ENCODE data around the gene ZNF22. TPM values are rescaled to one million over a fixed set of nuclear protein-coding genes. Genes with fewer than 3 reads are reported as not detected.
"Not testable (repeated sequence)": the region's sequence is repeated elsewhere in the genome, so short reads cannot be mapped to it uniquely, and the experiment has no call there.

The ZNF22 gene
- polyA plus RNA-seq, 10 donors, result 46.1 to 58.7 (median 53.8) TPM

- DNase-seq, result no peak
These were observed 4.6 kb downstream of the ZNF22 start for GRCh38 chr10:45005284-45005683.

DNA sequence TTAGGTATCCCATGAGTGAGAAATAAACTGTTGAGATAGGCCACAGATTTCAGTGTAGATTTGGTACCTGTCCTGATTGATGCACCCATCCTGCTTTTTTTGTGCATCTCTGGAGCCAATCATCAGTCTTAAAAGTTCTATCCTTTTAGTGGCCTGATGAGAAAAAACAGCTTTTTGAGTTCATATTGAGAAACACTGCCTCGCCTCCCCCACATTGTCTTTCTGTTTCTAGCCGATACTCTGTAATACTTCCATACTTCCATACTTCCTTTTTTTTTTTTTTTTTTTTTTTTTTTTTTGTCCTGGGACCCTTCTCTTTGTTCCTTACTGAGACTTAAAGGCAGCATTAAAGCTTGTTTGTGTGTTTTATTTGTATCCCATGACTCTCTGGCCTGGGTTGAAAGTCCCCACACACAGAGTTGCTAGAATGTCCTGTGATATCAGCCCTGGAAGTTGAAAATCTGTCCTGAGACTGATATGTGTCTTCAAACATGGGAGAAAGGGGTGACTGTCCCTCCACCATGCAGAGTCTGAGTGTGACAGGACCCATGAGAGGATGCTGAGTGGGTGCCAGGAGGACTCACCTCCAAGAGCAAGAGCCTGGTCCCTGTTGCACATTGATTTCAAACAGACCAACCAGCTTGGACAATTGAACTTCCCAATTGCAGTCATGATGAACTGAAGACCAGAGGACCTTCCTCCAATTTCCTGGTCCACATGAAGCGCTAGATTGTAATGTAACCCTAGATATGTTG lies 5.7 kb downstream of the ZNF22 start:
- no peak for DNase-seq

DNA sequence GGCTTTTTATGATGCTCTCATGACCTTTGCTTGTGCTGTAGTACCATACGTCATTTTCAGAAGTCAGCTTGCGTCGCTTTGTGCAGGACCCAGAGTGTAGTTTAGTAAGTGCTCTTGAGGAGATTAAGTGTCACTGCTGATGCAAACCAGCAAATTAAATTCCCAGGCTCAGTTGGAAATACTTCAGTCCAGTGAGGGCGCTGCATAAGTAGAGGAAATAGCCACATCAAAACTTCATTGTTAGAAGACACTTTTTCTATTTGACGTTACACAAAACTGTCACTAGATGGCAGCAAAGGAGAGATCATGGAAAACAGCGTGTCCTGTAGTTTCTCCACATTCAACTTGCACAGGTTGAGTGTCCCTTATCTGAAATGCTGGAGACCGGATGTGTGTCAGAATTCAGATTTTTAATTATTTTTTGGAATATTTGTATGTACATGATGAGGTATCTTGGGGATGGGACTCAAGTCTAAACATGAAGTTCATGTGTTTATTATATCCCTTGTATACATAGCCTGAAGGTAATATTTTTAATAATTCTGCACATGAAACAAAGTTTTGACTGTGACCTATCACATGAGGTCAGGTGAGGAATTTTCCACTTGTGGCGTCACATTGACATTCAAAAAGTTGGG lies 7.9 kb downstream of the ZNF22 start:
- DNase-seq, result peak; percentile 78 to 88 (median 84)

GRCh38 chr10:45014557-45014956 lies 13.8 kb downstream of the ZNF22 start:
- not testable (repeated sequence) for DNase-seq

DNA sequence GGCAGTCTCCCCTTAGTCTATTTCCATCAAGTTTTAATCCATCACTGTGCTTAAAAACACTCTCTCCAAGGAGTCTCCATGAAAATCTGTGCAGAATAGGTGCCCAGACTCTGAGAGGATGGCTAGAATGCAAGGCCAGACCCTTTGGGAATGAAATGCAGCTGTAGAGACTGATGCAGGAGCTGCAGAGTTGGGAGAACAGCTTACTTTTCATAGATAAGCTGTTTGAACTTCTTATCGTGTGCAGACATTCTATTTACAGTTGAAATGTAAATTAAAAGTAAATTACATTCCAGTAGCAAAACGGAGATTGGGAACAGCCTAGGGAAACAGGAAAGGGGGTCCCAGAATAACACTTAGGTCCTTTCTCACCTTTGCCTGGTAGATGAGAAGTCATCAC lies 14.9 kb downstream of the ZNF22 start:
- no peak for DNase-seq

DNA sequence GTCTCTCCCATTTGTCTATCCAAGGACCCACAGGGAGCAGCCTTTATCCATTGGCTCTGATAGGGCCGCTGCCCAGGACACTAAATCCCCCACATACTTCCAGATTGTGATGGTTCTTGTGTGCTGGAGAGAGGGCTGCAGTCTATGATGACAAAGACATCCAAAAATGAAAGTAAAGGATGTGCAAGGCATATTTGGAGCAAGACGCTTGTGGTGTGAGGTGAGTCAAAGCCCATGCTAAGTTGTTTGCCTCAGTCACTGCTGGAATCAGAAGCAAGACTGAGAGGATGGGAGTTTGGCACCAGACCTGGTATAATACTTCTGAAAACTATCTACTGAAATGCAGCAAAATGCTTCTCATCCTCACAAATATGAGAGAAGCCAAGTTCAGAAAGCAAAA lies 22.7 kb downstream of the ZNF22 start:
- DNase-seq, result no peak

- DNase-seq, result peak in 2 of 3 donors; percentile 1 to 6
These were observed 33.6 kb downstream of the ZNF22 start for GRCh38 chr10:45034301-45034700.

DNA sequence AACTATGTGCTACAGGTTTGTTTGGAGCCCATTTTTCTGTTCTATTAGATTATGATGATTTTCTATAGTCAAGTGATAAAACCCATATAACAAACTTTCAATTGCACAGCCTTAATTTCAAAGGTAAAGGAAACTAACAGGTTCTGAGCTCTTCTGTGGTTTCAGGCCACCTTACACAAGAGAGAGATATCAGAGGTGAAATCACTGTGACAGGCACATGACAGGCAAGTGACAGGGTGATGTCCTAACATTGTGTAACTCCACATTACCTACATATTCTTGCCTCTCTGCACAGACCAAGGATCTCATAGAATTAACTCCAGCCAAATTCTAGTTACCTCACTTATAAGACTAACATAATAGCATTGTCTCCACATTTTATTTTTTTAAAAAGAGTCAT lies 35.0 kb downstream of the ZNF22 start:
- no peak for DNase-seq

DNA sequence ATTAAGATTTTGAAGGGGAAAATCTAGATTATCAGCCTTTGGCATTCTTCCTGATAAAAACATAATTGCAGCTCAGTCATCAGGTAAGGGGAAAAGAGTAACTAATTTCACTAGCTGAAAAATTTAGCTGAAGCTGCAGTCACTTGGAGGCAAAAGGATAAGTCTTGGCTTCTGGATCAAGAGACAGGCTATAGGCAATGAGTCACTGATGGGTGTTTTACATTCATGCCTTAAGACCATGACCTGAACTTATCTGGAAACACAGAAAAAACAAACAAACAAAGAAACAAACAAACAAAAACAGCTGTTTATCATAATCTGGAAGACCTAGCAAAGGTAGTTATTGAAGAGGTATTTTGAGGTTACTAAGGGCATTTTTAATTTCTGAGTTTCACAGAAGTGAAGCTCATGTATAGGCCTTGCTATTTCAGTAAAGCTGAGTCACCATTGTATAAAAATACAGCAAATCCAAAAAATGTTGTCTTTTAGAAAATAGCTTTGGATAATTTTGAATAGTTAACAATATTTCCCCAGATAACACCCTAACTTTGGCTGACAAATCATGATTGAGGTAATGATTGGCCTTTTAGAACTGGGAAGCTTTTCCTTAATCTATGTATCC lies 40.3 kb downstream of the ZNF22 start:
- DNase-seq, result no peak

DNA sequence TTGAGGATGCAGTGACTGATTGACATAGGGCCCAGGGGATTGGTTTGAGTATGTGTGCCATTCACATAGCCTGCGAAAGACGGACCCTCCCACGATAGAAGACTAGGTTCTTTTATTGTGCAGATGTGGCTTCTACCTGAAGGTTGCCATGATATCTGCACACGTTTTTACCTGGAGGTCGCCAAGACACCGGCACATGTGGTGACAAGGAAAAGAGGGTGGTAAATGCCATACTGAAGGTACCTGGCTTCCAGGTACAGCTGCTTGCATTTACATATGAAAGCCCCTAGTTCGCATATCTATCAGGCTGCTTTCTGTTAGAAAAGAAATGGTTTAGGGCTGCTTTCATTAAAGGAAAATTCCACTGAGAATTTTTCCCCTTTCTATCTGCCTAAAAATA lies 43.6 kb downstream of the ZNF22 start:
- DNase-seq, result no peak

- no peak for DNase-seq
These were observed 50.0 kb downstream of the ZNF22 start for GRCh38 chr10:45050551-45051235.

GRCh38 chr10:45052700-45053099 lies 52.0 kb downstream of the ZNF22 start:
- DNase-seq, result no peak

DNA sequence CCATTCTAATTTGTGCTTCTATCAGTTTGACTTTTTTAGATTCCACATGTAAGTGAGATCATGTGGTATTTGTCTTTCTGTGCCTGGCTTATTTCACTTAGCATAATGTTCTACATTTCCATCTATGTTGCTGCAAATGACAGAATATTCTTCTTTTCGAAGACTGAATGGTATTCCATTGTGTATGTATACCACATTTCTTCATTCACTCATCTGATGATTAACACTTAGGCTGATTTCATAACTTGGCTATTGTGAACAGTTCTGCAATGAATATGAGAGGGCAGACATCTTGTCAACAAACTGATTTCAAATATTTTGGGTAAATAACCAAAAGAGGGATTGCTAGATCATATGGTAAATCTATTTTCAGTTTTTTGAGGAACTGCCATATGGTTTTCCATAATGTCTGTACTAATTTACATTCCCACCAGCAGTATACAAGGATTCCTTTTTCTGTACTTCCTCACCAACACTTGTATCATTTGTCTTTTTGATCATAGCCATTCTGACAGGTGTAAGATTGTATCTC lies 52.9 kb downstream of the ZNF22 start:
- no peak for DNase-seq

Other genes with a start within 250 kb of the ZNF22 start
- under 1 TPM in 4 of 10 donors, not detected in 6; 0.04 to 0.12 (median 0.07) TPM for gene TMEM72, start 89.6 kb upstream of the ZNF22 start, polyA plus RNA-seq (ENCODE audit: insufficient read length in 10 of 10)
- gene RASSF4, start 41.1 kb upstream of the ZNF22 start, polyA plus RNA-seq (ENCODE audit: insufficient read length in 10 of 10), result 10 to 100 TPM; 46.5 to 89.1 (median 67.8) TPM
- 10 to 100 TPM; 13.0 to 72.4 (median 23.4) TPM for gene DEPP1, start 22.1 kb upstream of the ZNF22 start, polyA plus RNA-seq (ENCODE audit: insufficient read length in 10 of 10)

Data from muscle of back (tissue), 11 donors.